Measurements from ENCODE around the gene ZNF19. TPM values are rescaled to one million over a fixed set of nuclear protein-coding genes. Genes with fewer than 3 reads are reported as not detected.
"Not testable (repeated sequence)": the region's sequence is repeated elsewhere in the genome, so short reads cannot be mapped to it uniquely, and the experiment has no call there.

ZNF19 gene
- total RNA-seq, 1 donor: 3.5 TPM

GRCh38 chr16:71507061-71507460 is 17.9 kb upstream of the ZNF19 start:
- TF ChIP-seq, protein P1, sequence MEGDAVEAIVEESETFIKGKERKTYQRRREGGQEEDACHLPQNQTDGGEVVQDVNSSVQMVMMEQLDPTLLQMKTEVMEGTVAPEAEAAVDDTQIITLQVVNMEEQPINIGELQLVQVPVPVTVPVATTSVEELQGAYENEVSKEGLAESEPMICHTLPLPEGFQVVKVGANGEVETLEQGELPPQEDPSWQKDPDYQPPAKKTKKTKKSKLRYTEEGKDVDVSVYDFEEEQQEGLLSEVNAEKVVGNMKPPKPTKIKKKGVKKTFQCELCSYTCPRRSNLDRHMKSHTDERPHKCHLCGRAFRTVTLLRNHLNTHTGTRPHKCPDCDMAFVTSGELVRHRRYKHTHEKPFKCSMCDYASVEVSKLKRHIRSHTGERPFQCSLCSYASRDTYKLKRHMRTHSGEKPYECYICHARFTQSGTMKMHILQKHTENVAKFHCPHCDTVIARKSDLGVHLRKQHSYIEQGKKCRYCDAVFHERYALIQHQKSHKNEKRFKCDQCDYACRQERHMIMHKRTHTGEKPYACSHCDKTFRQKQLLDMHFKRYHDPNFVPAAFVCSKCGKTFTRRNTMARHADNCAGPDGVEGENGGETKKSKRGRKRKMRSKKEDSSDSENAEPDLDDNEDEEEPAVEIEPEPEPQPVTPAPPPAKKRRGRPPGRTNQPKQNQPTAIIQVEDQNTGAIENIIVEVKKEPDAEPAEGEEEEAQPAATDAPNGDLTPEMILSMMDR (IDR thresholded peaks at IDR 0.05; ENCODE audit: insufficient read depth, low read length): no peak
- H3K4me3 ChIP-seq (ENCODE audit: low read depth, low read length): no peak overlapping the region
- no peak for DNase-seq (ENCODE audit: low read depth)

GRCh38 chr16:71504901-71505300 is 15.8 kb upstream of the ZNF19 start:
- no peak for DNase-seq (ENCODE audit: low read depth)
- H3K4me3 ChIP-seq (ENCODE audit: low read depth, low read length): no peak overlapping the region
- TF ChIP-seq, protein P1 (IDR thresholded peaks at IDR 0.05; ENCODE audit: insufficient read depth, low read length): no peak

- not testable (repeated sequence) for DNase-seq (ENCODE audit: low read depth); H3K4me3 ChIP-seq (ENCODE audit: low read depth, low read length)
These were observed 14.9 kb upstream of the ZNF19 start for GRCh38 chr16:71504051-71504450.

DNA sequence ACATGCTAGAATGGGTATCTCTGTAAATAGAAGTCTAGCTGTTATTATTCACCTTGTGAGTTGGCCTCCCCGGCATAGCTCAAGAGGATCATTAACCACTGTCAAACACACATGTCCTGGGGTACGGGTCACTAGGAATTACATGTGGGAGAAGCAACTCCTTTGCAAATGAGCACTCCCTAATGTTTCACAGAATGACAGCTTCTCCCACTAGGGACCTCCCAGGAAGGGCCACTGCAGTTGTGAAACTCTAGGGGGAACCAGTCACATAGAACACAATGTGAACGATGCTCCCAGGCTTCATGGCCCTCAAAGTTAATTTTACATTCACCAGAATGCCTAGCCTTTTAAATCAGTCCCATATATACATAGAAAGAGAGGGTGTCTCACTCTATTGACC is 12.4 kb upstream of the ZNF19 start:
- DNase-seq (ENCODE audit: low read depth): no peak
- H3K4me3 ChIP-seq (ENCODE audit: low read depth, low read length): no peak overlapping the region
- TF ChIP-seq, protein P1 (IDR thresholded peaks at IDR 0.05; ENCODE audit: insufficient read depth, low read length): no peak

- no peak overlapping the region for H3K4me3 ChIP-seq (ENCODE audit: low read depth, low read length)
- TF ChIP-seq, protein P1 (IDR thresholded peaks at IDR 0.05; ENCODE audit: insufficient read depth, low read length): no peak
- DNase-seq (ENCODE audit: low read depth): no peak
These were observed 11.8 kb upstream of the ZNF19 start for GRCh38 chr16:71500964-71501363.

- TF ChIP-seq, protein P1 (IDR thresholded peaks at IDR 0.05; ENCODE audit: insufficient read depth, low read length): peak; percentile 74
- peak; percentile 77 for DNase-seq (ENCODE audit: low read depth)
- no peak overlapping the region for H3K4me3 ChIP-seq (ENCODE audit: low read depth, low read length)
These were observed 10.7 kb upstream of the ZNF19 start for GRCh38 chr16:71499775-71500364.

DNA sequence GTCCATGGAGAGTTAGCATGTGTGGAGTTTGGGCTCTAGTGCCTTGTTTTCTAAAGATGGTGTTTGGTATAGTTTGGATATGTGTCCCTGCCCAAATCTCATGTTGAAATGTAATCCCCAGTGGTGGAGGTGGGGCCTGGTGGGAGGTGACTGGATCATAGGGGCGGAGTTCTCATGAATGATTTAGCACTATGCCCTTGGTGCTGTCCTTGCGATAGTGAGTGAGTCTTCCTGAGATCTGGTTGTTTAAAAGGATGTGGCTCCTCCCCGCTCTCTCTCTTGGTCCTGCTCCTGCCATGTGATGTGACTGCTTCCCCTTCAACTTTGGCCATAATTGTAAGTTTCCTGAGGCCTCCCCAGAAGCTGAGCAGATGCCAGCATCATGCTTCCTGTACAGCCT is 8.9 kb upstream of the ZNF19 start:
- TF ChIP-seq, protein P1 (IDR thresholded peaks at IDR 0.05; ENCODE audit: insufficient read depth, low read length): no peak
- no peak overlapping the region for H3K4me3 ChIP-seq (ENCODE audit: low read depth, low read length)

More for the DNA sequence above, 8.9 kb upstream of the ZNF19 start:
- DNase-seq (ENCODE audit: low read depth): no peak

All from fibroblast of the aortic adventitia (primary cell).